ENCODE measurements around the gene CSN1S1. TPM values are rescaled to one million over a fixed set of nuclear protein-coding genes. Genes with fewer than 3 reads are reported as not detected.

Gene CSN1S1
- total RNA-seq, 2 donors from 2014 or later, result not detected

GRCh38 chr4:69984030-69984443 lies 53.2 kb downstream of the CSN1S1 start:
- DNase-seq (ENCODE audit: low spot score), result no peak

GRCh38 chr4:69986663-69987062 lies 55.8 kb downstream of the CSN1S1 start:
- intact Hi-C loops (cut with DNase I), result no loop called here
- DNase-seq (ENCODE audit: low spot score), result no peak

More at GRCh38 chr4:69984030-69984443, 53.2 kb downstream of the CSN1S1 start:
- intact Hi-C loops (cut with DNase I), result no loop called here

GRCh38 chr4:69991016-69991415 lies 60.1 kb downstream of the CSN1S1 start:
- intact Hi-C loops (cut with DNase I), result no loop called here
- DNase-seq (ENCODE audit: low spot score), result no peak

- intact Hi-C loops (cut with DNase I), result no loop called here
- no peak for DNase-seq (ENCODE audit: low spot score)
Observed at GRCh38 chr4:69994782-69995181, 63.9 kb downstream of the CSN1S1 start.

GRCh38 chr4:69995526-69996016 lies 64.7 kb downstream of the CSN1S1 start, which contains the start of gene STATH:
Gene STATH (plus strand): TSS chr4:69995966. CDS start chr4:69998438, 2,472 bp downstream.
- intact Hi-C loops (cut with DNase I), result no loop called here
- DNase-seq (ENCODE audit: low spot score), result no peak

Other genes with a start within 250 kb of the CSN1S1 start
- gene SULT1B1, start 170.4 kb upstream of the CSN1S1 start, total RNA-seq, result 1 to 10 TPM; 2.2 to 7.5 TPM
- not detected for gene SULT1E1, start 70.9 kb upstream of the CSN1S1 start, total RNA-seq
- not detected for gene CSN2, start 34.7 kb downstream of the CSN1S1 start, total RNA-seq
- not detected for gene STATH, start 64.9 kb downstream of the CSN1S1 start, total RNA-seq
- gene HTN3, start 97.4 kb downstream of the CSN1S1 start, total RNA-seq, result not detected
- not detected for gene HTN1, start 119.4 kb downstream of the CSN1S1 start, total RNA-seq
- gene PRR27, start 223.2 kb downstream of the CSN1S1 start, total RNA-seq, result not detected